Smooth muscle cell (in vitro differentiated cells): ENCODE data around the gene SESTD1. TPM values are rescaled to one million over a fixed set of nuclear protein-coding genes. Genes with fewer than 3 reads are reported as not detected.

Experiments
- DNase-seq: peaks from one replicate; lab custom pipeline; 2025; ENCODE audit not compliant: unreplicated experiment; lab: John Stamatoyannopoulos, UW
- H2AFZ ChIP-seq: fragments of 200-600 bp; sonication (generic); 2 replicates; pipeline ENCODE4 v1.6.0; 2016; ENCODE audit warnings: antibody characterized with exemption, low read depth, mild to moderate bottlenecking
- H3F3A ChIP-seq: fragments of 200-600 bp; sonication (generic); 2 replicates; pipeline ENCODE4 v1.6.0; 2017; ENCODE audit warnings: antibody characterized with exemption, low read depth
- H3K27ac ChIP-seq: fragments of 200-600 bp; sonication (generic); 2 replicates; pipeline ENCODE4 v1.5.1; 2016; ENCODE audit warnings: low read depth, mild to moderate bottlenecking
- H3K27me3 ChIP-seq: fragments of 200-600 bp; sonication (generic); 2 replicates; pipeline ENCODE4 v1.6.1; 2016; ENCODE audit warnings: low read depth, mild to moderate bottlenecking
- H3K36me3 ChIP-seq: fragments of 200-600 bp; sonication (generic); 2 replicates; pipeline ENCODE4 v1.5.1; 2016; ENCODE audit warnings: low read depth
- H3K4me1 ChIP-seq: fragments of 200-600 bp; sonication (generic); 2 replicates; pipeline ENCODE4 v1.5.1; 2016; ENCODE audit warnings: low read depth
- H3K4me2 ChIP-seq: fragments of 200-600 bp; sonication (generic); 2 replicates; pipeline ENCODE4 v1.6.0; 2016; ENCODE audit warnings: mild to moderate bottlenecking
- H3K4me3 ChIP-seq: fragments of 200-600 bp; sonication (generic); 2 replicates; pipeline ENCODE4 v1.5.1; 2016; ENCODE audit warnings: mild to moderate bottlenecking
- H3K79me2 ChIP-seq: fragments of 200-600 bp; sonication (generic); 2 replicates; pipeline ENCODE4 v1.6.0; 2016; ENCODE audit warnings: low read depth, mild to moderate bottlenecking
- H3K9ac ChIP-seq: fragments of 200-600 bp; sonication (generic); 2 replicates; pipeline ENCODE4 v1.6.0; 2016; ENCODE audit warnings: low read depth
- H3K9me3 ChIP-seq: fragments of 200-600 bp; sonication (generic); replicated peaks from 2 replicates; pipeline ENCODE4 v1.5.1; 2016; ENCODE audit warnings: low read depth
- H4K20me1 ChIP-seq: fragments of 200-600 bp; sonication (generic); 2 replicates; pipeline ENCODE4 v1.6.0; 2016; ENCODE audit warnings: low read depth
- WGBS: methylation state at CpG from one replicate; pipeline ENCODE4 v1.1.7; 2016; ENCODE audit warnings: low lambda C conversion rate; 5-methylcytosine and 5-hydroxymethylcytosine counted together
- polyA plus RNA-seq: library from polyadenylated mRNA; unstranded; fragments of >200 nt; fragmentation: Nextera tagmentation; extraction: Ambion mirVana; gene quantifications from 2 replicates; pipeline ENCODE4 v1.2.1, GENCODE V29; 2016
- total RNA-seq: library from RNA; depleted of rRNA; stranded (reverse); fragments of >200 nt; gene quantifications from 2 replicates; pipeline ENCODE4 v1.2.3, GENCODE V29; 2014
- TF ChIP-seq, protein P1 (sequence below): fragments of 200-600 bp; sonication (generic); IDR thresholded peaks from 2 replicates; pipeline ENCODE4 v1.5.1; 2017; ENCODE audit warnings: borderline replicate concordance, mild to moderate bottlenecking, antibody characterized with exemption; ENCODE audit not compliant: insufficient read depth, poor library complexity, severe bottlenecking

The SESTD1 gene
- total and polyA plus RNA-seq, 2 experiments from 2014 or later, result 29.1 to 82.3 TPM

DNA sequence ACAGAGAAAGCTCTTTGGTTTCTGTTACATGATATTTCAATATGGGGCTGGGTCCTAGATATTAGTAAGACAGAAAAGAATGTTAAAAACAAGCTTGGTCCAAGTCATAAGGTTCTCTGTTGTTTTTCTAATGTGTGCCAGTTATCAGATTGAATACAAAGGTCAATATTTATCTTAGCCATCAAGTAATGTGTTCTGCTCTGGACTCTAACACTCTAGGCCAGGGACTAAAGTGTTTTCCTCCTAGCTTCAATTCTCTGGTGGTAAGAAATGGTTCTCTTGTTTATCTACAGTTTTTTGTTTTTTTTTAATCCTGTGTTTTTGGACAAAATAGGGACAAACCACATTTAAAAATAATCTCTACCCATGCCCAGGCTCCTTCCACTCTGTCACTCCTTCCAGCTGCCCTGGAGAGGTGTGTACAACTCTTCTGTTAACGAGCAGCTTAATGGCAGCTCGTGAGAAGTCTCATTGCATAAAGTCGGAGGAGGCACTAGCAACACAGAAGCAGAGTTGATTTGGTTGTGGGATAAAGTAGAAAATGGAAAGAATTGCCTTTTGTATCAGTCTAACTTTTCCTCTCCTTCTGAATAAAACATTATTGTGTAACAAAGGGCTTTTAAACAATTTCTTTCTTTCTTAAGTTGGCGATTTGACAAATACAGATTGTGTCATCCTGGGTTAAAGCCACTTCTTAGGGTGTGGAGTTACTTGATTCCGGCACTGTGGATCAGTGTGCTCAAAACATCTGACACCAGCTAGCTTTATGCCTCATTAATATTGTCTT, 8.0 kb upstream of the SESTD1 start:
- H3K9me3 ChIP-seq, result no peaks in the 10 kb centered on the region
- TF ChIP-seq, protein P1, sequence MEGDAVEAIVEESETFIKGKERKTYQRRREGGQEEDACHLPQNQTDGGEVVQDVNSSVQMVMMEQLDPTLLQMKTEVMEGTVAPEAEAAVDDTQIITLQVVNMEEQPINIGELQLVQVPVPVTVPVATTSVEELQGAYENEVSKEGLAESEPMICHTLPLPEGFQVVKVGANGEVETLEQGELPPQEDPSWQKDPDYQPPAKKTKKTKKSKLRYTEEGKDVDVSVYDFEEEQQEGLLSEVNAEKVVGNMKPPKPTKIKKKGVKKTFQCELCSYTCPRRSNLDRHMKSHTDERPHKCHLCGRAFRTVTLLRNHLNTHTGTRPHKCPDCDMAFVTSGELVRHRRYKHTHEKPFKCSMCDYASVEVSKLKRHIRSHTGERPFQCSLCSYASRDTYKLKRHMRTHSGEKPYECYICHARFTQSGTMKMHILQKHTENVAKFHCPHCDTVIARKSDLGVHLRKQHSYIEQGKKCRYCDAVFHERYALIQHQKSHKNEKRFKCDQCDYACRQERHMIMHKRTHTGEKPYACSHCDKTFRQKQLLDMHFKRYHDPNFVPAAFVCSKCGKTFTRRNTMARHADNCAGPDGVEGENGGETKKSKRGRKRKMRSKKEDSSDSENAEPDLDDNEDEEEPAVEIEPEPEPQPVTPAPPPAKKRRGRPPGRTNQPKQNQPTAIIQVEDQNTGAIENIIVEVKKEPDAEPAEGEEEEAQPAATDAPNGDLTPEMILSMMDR, result no peak
- no peak for DNase-seq
- H4K20me1 ChIP-seq, result no peaks in the 10 kb centered on the region
- H3F3A ChIP-seq, result peaks cover 28% of the 10 kb centered on the region
- 40% methylated on average over 5 of the region's 5 CpGs for WGBS
- H3K27ac ChIP-seq, result peak overlapping the region; percentile 86
- no peak overlapping the region for H3K9ac ChIP-seq
- H3K79me2 ChIP-seq, result no peaks in the 10 kb centered on the region
- H2AFZ ChIP-seq, result peak overlapping the region; percentile 89
- H3K4me2 ChIP-seq, result peak overlapping the region; percentile 55
- peaks cover 22% of the 10 kb centered on the region for H3K4me1 ChIP-seq
- no peaks in the 10 kb centered on the region for H3K27me3 ChIP-seq
- no peak overlapping the region for H3K4me3 ChIP-seq
- no peaks in the 10 kb centered on the region for H3K36me3 ChIP-seq

DNA sequence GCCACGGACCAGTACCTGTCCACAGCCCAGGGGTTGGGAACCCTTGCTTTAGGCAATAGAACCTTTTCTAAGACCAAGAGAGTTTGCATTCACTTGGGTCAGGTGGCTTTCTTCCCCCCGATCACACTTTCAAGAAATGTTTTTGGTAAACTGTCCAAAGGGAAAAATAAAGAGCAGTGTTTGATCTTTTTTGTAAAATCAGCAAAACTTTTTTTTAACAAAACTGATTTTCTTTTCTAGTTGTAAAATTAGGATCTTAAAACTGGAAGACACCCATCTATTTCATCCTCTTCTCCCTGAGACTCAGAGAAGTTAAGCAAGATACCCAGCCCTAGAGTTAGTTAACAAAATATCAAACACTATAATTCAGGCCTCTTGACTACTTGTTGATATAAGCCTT, 6.1 kb upstream of the SESTD1 start:
- Histone ChIP-seq H3K9me3 (no peaks in the 10 kb centered on the region), H3K4me2 (no peak overlapping the region), H3K9ac (no peak overlapping the region), H3K4me1 (peaks cover 23% of the 10 kb centered on the region), H3K27me3 (no peaks in the 10 kb centered on the region), H3F3A (peaks cover 22% of the 10 kb centered on the region), H3K36me3 (no peaks in the 10 kb centered on the region), H3K27ac (no peak overlapping the region), H3K4me3 (no peak overlapping the region), H2AFZ (no peak overlapping the region), H4K20me1 (no peaks in the 10 kb centered on the region), H3K79me2 (no peaks in the 10 kb centered on the region)
- DNase-seq, result no peak
- TF ChIP-seq, protein P1, result no peak
- 93% methylated on average over 2 of the region's 2 CpGs for WGBS

DNA sequence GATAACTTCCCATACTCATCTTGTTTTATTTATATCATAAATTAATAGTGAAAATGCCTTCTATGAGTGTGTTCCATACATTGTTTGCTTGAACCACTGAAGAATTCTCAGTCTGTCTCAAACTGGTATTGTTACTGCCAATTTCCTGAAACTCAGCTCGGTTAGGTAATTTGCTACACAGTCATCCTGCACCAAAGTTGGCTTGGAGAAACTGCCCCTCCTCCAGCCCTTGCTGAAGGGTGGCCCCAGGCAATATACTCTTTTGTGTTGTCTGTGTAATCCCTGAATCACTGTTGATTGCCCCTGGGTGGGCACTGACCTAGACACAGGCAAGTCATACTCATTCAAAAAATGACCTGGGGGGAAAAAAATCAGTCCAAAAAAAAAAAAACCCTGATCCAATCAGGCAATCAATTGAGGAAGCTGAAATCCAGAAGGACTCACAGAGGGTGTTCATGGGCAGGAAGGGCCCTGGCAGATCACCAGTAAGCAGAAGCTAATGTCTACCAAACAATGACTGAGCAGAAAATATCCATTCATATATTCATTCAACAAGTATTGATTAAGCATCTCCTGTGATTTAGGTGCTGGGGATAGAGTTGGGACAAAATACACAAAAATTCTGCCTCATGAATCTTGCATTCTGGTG, 3.8 kb upstream of the SESTD1 start:
- H3F3A ChIP-seq, result peaks cover 8% of the 10 kb centered on the region
- H3K27me3 ChIP-seq, result no peaks in the 10 kb centered on the region
- peaks cover under 1% of the 10 kb centered on the region for H4K20me1 ChIP-seq
- no peak overlapping the region for H3K4me2 ChIP-seq
- peaks cover 6% of the 10 kb centered on the region for H3K79me2 ChIP-seq
- no peak overlapping the region for H3K9ac ChIP-seq
- H3K36me3 ChIP-seq, result no peaks in the 10 kb centered on the region
- H3K4me1 ChIP-seq, result peaks cover 22% of the 10 kb centered on the region
- DNase-seq, result no peak
- no peak overlapping the region for H3K27ac ChIP-seq
- H3K9me3 ChIP-seq, result no peaks in the 10 kb centered on the region
- H2AFZ ChIP-seq, result no peak overlapping the region
- 31% methylated on average over 1 of the region's 1 CpG for WGBS
- no peak overlapping the region for H3K4me3 ChIP-seq
- TF ChIP-seq, protein P1, result no peak
